H1 (cell line): ENCODE data around the gene ARPP19.
"Not testable (repeated sequence)": the region's sequence is repeated elsewhere in the genome, so short reads cannot be mapped to it uniquely, and the experiment has no call there.

ENCODE experiments used
- CBX5 ChIP-seq: fragments of 300-800, 300-1000 bp; sonication (generic); IDR thresholded peaks from 2 replicates; pipeline ENCODE4 v1.7.1; 2016; ENCODE audit warnings: antibody characterized with exemption, low read length, low read depth
- CTCF ChIP-seq, 3 experiments: IDR thresholded peaks; 1 replicate in 2 of 3; 2 replicates in 1 of 3; pipeline versions ENCODE4 v1.5.1 to v1.6.1; 2011; ENCODE audit warnings: low read length in 3 of 3, mild to moderate bottlenecking in 3 of 3, inconsistent platforms in 2 of 3, low read depth in 1 of 3, moderate library complexity in 1 of 3; ENCODE audit not compliant: insufficient read depth in 1 of 3; ENCODE audit errors: control extremely low read depth in 1 of 3
- EP300 ChIP-seq, 2 experiments: IDR thresholded peaks; 1 replicate in 1 of 2; 2 replicates in 1 of 2; pipeline ENCODE4 v1.6.1; 2011 to 2012; ENCODE audit warnings: low read depth in 2 of 2, low read length in 2 of 2, mild to moderate bottlenecking in 2 of 2, borderline replicate concordance in 1 of 2, inconsistent platforms in 1 of 2, moderate library complexity in 1 of 2
- EZH2 ChIP-seq: fragments of 200-600 bp; sonication (generic); IDR thresholded peaks from 2 replicates; pipeline ENCODE4 v1.7.1; 2012; ENCODE audit warnings: low read depth, mild to moderate bottlenecking, moderate library complexity, low read length, inconsistent platforms; ENCODE audit not compliant: severe bottlenecking
- FOSL1 ChIP-seq: IDR thresholded peaks from 2 replicates; pipeline ENCODE4 v1.6.1; 2011; ENCODE audit warnings: mild to moderate bottlenecking, low read depth, low read length, moderate library complexity; ENCODE audit not compliant: insufficient read depth
- GTF2F1 ChIP-seq: IDR thresholded peaks from 2 replicates; pipeline ENCODE4 v1.6.1; 2012; ENCODE audit warnings: low read depth, low read length, improper control_type of control experiment, borderline replicate concordance
- POLR2A ChIP-seq, 2 experiments: IDR thresholded peaks; 1 replicate in 1 of 2; 2 replicates in 1 of 2; pipeline ENCODE4 v1.6.1; 2011; ENCODE audit warnings: low read depth in 2 of 2, low read length in 2 of 2, mild to moderate bottlenecking in 2 of 2; ENCODE audit errors: control extremely low read depth in 1 of 2
- POLR2AphosphoS5 ChIP-seq: IDR thresholded peaks from 2 replicates; pipeline ENCODE4 v1.6.1; 2011; ENCODE audit warnings: low read depth, low read length
- RAD21 ChIP-seq, 2 experiments: IDR thresholded peaks in 1 of 2; conservative IDR thresholded peaks in 1 of 2; 2 replicates each; pipeline ENCODE4 v1.6.1; 2011; ENCODE audit warnings: low read depth in 2 of 2, low read length in 2 of 2, improper control_type of control experiment in 1 of 2, inconsistent platforms in 1 of 2, mild to moderate bottlenecking in 1 of 2, moderate library complexity in 1 of 2
- SIN3A ChIP-seq, 2 experiments: IDR thresholded peaks in 1 of 2; conservative IDR thresholded peaks in 1 of 2; 2 replicates each; pipeline ENCODE4 v1.6.1; 2011 to 2012; ENCODE audit warnings: low read length in 2 of 2, improper control_type of control experiment in 1 of 2, low read depth in 1 of 2, mild to moderate bottlenecking in 1 of 2
- SP4 ChIP-seq: IDR thresholded peaks from 2 replicates; pipeline ENCODE4 v1.6.1; 2012; ENCODE audit warnings: low read length, inconsistent platforms
- ZNF274 ChIP-seq: IDR thresholded peaks from 2 replicates; pipeline ENCODE4 v1.7.0; 2012; ENCODE audit warnings: low read length, borderline replicate concordance; ENCODE audit errors: extremely low read depth

GRCh38 chr15:52512869-52513268 is 56.0 kb downstream of the ARPP19 start:
- TF ChIP-seq CTCF (IDR thresholded peaks at IDR 0.05; ENCODE audit: control extremely low read depth in 1 of 3, insufficient read depth in 1 of 3, low read depth in 1 of 3, low read length in 3 of 3); SP4; POLR2AphosphoS5; RAD21 (IDR thresholded peaks at IDR 0.05 in 1 of 2, conservative IDR thresholded peaks at IDR 0.05 in 1 of 2; ENCODE audit: low read depth in 2 of 2, low read length in 2 of 2); GTF2F1; EZH2; EP300 (IDR thresholded peaks at IDR 0.05; ENCODE audit: borderline replicate concordance in 1 of 2, low read depth in 2 of 2, low read length in 2 of 2); ZNF274; CBX5; SIN3A (conservative IDR thresholded peaks at IDR 0.05 in 1 of 2, IDR thresholded peaks at IDR 0.05 in 1 of 2; ENCODE audit: low read depth in 1 of 2, low read length in 2 of 2); FOSL1; POLR2A (IDR thresholded peaks at IDR 0.05; ENCODE audit: control extremely low read depth in 1 of 2, low read depth in 2 of 2, low read length in 2 of 2): not testable (repeated sequence)
